ENCODE results near the gene ADGRV1.

- TF ChIP-seq TEAD4 (IDR thresholded peaks at IDR 0.05) (no peak), EP300 (IDR thresholded peaks at IDR 0.05; ENCODE audit: borderline replicate concordance) (no peak), YY1 (IDR thresholded peaks at IDR 0.05; ENCODE audit: low read depth) (no peak)
These were observed 630.2 kb downstream of the ADGRV1 start for GRCh38 chr5:91188755-91189154.
